Measurements from ENCODE around the gene ARFGEF2.

- TF ChIP-seq CTCF (IDR thresholded peaks at IDR 0.05) (no peak), POLR2A (IDR thresholded peaks at IDR 0.05) (no peak)
Measured at GRCh38 chr20:48995589-48995988, 74.1 kb downstream of the ARFGEF2 start.
